ENCODE results near the gene FAM174B. TPM values are rescaled to one million over a fixed set of nuclear protein-coding genes. Genes with fewer than 3 reads are reported as not detected.

The FAM174B gene
- polyA plus RNA-seq, 1 donor from 2014 or later: 20.1 TPM

- Histone ChIP-seq H2AFZ (ENCODE audit: low read depth, low read length) (no peak overlapping the region), H4K20me1 (ENCODE audit: insufficient read depth) (no peaks in the 10 kb centered on the region), H3K4me2 (ENCODE audit: low read length) (no peak overlapping the region), H3K9me2 (ENCODE audit: insufficient read depth, low read length) (no peaks in the 10 kb centered on the region), H3K36me3 (ENCODE audit: insufficient read depth, low read length) (no peaks in the 10 kb centered on the region), H3K4me3 (ENCODE audit: low read length) (no peak overlapping the region), H3K27ac (ENCODE audit: low read length) (no peak overlapping the region), H3K9me3 (ENCODE audit: low read length) (no peaks in the 10 kb centered on the region), H3K9ac (ENCODE audit: low read length) (no peak overlapping the region), H3K79me2 (replicated peaks; ENCODE audit: insufficient read depth, low read length) (no peaks in the 10 kb centered on the region), H3K27me3 (ENCODE audit: insufficient read depth, low read depth, low read length) (no peaks in the 10 kb centered on the region), H3F3A (ENCODE audit: insufficient read depth, low read length, poor library complexity, severe bottlenecking) (no peaks in the 10 kb centered on the region)
- TF ChIP-seq REST (IDR thresholded peaks at IDR 0.05; ENCODE audit: borderline replicate concordance) (no peak), MXI1 (conservative IDR thresholded peaks at IDR 0.05; ENCODE audit: poor library complexity, severe bottlenecking) (no peak), TAF1 (IDR thresholded peaks at IDR 0.05; ENCODE audit: low read depth) (no peak), CTCF (IDR thresholded peaks at IDR 0.05; ENCODE audit: poor library complexity, severe bottlenecking) (no peak), EP300 (conservative IDR thresholded peaks at IDR 0.05; ENCODE audit: poor library complexity, severe bottlenecking) (no peak), EZH2 (IDR thresholded peaks at IDR 0.05; ENCODE audit: borderline replicate concordance, insufficient read depth, low read length, poor library complexity, severe bottlenecking) (no peak), SMC3 (conservative IDR thresholded peaks at IDR 0.05; ENCODE audit: poor library complexity) (no peak), POLR2AphosphoS5 (IDR thresholded peaks at IDR 0.05) (no peak), RAD21 (conservative IDR thresholded peaks at IDR 0.05) (no peak)
Measured at GRCh38 chr15:92682741-92683510, 27.4 kb upstream of the FAM174B start.

- Histone ChIP-seq H3K36me3 (ENCODE audit: insufficient read depth, low read length) (no peaks in the 10 kb centered on the region), H3K9ac (ENCODE audit: low read length) (no peak overlapping the region), H2AFZ (ENCODE audit: low read depth, low read length) (no peak overlapping the region), H3K79me2 (replicated peaks; ENCODE audit: insufficient read depth, low read length) (no peaks in the 10 kb centered on the region), H3K27ac (ENCODE audit: low read length) (no peak overlapping the region), H3K27me3 (ENCODE audit: insufficient read depth, low read depth, low read length) (no peaks in the 10 kb centered on the region), H3K4me2 (ENCODE audit: low read length) (no peak overlapping the region), H3K9me3 (ENCODE audit: low read length) (no peaks in the 10 kb centered on the region), H4K20me1 (ENCODE audit: insufficient read depth) (no peaks in the 10 kb centered on the region), H3K4me3 (ENCODE audit: low read length) (no peak overlapping the region), H3F3A (ENCODE audit: insufficient read depth, low read length, poor library complexity, severe bottlenecking) (no peaks in the 10 kb centered on the region), H3K9me2 (ENCODE audit: insufficient read depth, low read length) (no peaks in the 10 kb centered on the region)
- TF ChIP-seq SMC3 (conservative IDR thresholded peaks at IDR 0.05; ENCODE audit: poor library complexity) (no peak), EP300 (conservative IDR thresholded peaks at IDR 0.05; ENCODE audit: poor library complexity, severe bottlenecking) (no peak), MXI1 (conservative IDR thresholded peaks at IDR 0.05; ENCODE audit: poor library complexity, severe bottlenecking) (no peak), REST (IDR thresholded peaks at IDR 0.05; ENCODE audit: borderline replicate concordance) (no peak), EZH2 (IDR thresholded peaks at IDR 0.05; ENCODE audit: borderline replicate concordance, insufficient read depth, low read length, poor library complexity, severe bottlenecking) (no peak), RAD21 (conservative IDR thresholded peaks at IDR 0.05) (no peak), TAF1 (IDR thresholded peaks at IDR 0.05; ENCODE audit: low read depth) (no peak), POLR2AphosphoS5 (IDR thresholded peaks at IDR 0.05) (no peak), CTCF (IDR thresholded peaks at IDR 0.05; ENCODE audit: poor library complexity, severe bottlenecking) (no peak)
Measured at GRCh38 chr15:92681141-92681631, 25.6 kb upstream of the FAM174B start.
